Esophagus mucosa (tissue), 1 donor: ENCODE measurements around the gene ATL3. TPM values are rescaled to one million over a fixed set of nuclear protein-coding genes. Genes with fewer than 3 reads are reported as not detected.
A peak's percentile ranks its signal among the peaks of the same experiment; 100 is the strongest.
"Not testable (repeated sequence)": the region's sequence is repeated elsewhere in the genome, so short reads cannot be mapped to it uniquely, and the experiment has no call there.

Experiments
- ATAC-seq: fragments of 200-7000 bp; cut with Tn5 transposase; one replicate; pipeline ENCODE4 v1.9.1; 2020
- total RNA-seq: library from RNA; stranded (reverse); gene quantifications from one replicate; pipeline ENCODE4 v1.2.4, GENCODE V29; 2023
- donor health status: DM: yes; HTN: yes; CAD: no.

ATL3 gene
- total RNA-seq, 1 donor from 2014 or later, result 51.9 TPM

DNA sequence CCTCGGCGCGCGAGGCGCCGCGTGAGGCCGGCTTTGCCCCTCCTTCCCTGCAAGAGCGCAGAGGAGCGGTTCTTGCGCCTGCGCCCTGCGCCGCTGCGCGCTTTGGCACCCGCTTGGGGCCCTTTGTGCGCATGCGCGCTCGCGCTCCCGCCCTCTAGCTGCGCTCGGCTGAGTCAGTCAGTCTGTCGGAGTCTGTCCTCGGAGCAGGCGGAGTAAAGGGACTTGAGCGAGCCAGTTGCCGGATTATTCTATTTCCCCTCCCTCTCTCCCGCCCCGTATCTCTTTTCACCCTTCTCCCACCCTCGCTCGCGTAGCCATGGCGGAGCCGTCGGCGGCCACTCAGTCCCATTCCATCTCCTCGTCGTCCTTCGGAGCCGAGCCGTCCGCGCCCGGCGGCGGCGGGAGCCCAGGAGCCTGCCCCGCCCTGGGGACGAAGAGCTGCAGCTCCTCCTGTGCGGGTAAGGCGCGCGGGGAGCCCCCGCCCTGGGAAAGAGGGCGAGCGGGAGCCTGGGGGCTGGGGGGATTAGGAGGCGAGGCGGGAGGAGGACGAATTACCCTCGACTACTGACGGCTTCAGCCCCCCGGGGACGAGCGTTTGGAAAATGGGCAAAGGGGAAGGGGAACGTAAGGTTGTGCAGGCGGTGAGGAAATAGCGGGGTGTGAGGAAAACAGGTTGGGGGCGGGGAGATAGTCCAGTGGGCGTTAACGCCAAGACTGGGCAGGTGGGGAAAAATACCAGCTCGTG lies 10.3 kb upstream of the ATL3 start, which contains the start of gene RTN3:
Gene RTN3, plus strand, starts transcription at position 180 of the 745 bp plus-strand sequence. Its CDS starts 137 bp downstream, at position 317.
- ATAC-seq, result peak; percentile 97

- ATAC-seq, result peak; percentile 5
Observed at GRCh38 chr11:63680834-63681320, 9.7 kb upstream of the ATL3 start.

GRCh38 chr11:63673579-63673978 lies 2.4 kb upstream of the ATL3 start:
- no peak for ATAC-seq

GRCh38 chr11:63672936-63673539 lies 1.9 kb upstream of the ATL3 start:
- ATAC-seq, result no peak

GRCh38 chr11:63672156-63672463 lies 934 bp upstream of the ATL3 start:
- no peak for ATAC-seq

- ATAC-seq, result peak; percentile 29
Observed at GRCh38 chr11:63670433-63671321, 499 bp downstream of the ATL3 start.

- ATAC-seq, result no peak
Observed at GRCh38 chr11:63670096-63670432, 1.1 kb downstream of the ATL3 start.

GRCh38 chr11:63667995-63668795 lies 3.0 kb downstream of the ATL3 start:
- ATAC-seq, result peak; percentile 61

DNA sequence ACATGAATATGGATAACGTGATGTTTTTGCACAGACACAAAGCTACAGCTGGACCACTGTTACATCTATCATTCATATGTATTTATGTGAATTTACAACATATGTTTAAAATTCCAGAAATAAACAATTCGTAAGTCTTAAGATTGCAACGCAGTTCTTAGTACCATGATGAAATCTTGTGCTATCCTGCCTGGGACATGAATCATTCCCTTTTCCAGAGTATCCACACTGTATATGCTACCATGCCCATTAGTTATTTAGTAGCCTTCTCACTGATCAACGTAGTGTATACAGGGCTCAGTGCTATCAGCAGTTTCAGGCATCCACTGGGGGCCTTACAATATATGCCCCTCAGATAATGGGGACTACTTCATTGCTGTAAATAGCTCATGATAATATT lies 4.3 kb downstream of the ATL3 start:
- ATAC-seq, result no peak

GRCh38 chr11:63663809-63664208 lies 7.4 kb downstream of the ATL3 start:
- peak; percentile 46 for ATAC-seq

DNA sequence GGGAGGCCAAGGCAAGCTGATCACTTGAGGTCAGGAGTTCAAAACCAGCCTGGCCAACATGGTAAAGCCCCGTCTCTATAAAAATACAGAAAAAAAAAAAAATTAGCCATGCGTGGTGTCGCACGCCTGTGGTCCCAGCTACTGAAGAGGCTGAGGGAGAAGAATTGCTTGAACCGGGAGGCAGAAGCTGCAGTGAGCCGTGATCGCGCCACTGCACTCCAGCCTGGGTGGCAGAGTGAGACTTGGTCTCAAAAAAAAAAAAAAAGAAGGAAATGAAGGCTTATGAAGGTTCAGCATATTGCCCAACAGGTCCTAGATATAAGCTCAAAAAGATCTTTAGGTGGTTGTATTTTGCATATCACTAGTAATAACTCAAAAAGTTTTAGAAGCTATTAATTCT lies 10.2 kb downstream of the ATL3 start:
- no peak for ATAC-seq

DNA sequence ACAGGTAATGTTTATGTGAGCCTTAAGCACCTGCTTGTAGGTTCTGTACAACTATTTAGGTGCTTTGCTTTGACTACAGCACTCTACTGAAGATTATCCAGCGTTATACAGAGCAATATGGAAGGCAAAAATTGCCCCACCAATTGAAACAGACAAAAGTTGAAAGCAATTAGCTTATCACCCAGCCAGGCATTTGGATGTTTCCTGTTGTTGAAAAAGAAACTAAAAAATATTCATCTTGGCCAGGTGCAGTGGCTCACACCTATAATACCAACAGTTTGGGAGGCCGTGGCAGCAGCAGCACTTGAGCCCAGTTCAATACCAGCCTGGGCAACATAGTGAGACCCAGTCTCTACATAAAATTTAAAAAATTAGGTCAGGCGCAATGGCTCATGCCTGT lies 18.5 kb downstream of the ATL3 start:
- ATAC-seq, result no peak

GRCh38 chr11:63643205-63643604 lies 28.0 kb downstream of the ATL3 start:
- ATAC-seq, result no peak

DNA sequence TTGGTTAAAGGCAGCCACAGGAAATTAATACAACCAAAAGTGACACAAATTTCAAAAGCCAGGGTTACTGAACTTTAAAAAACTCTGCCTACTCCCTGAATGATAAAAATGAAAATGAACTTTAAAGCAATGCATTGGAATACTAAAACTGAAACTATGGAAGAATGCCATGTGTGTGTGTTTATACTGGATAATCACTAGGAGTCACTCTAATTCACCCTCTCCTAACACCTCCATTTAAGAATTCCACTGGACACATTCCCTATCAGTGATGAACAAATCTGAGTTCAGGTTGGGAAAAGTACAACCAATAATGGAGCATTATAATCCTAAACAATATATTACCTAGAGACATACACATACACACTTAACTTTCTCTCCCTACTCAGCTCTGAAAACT lies 29.4 kb downstream of the ATL3 start:
- ATAC-seq, result no peak

GRCh38 chr11:63639199-63639832 lies 31.9 kb downstream of the ATL3 start:
- no peak for ATAC-seq

DNA sequence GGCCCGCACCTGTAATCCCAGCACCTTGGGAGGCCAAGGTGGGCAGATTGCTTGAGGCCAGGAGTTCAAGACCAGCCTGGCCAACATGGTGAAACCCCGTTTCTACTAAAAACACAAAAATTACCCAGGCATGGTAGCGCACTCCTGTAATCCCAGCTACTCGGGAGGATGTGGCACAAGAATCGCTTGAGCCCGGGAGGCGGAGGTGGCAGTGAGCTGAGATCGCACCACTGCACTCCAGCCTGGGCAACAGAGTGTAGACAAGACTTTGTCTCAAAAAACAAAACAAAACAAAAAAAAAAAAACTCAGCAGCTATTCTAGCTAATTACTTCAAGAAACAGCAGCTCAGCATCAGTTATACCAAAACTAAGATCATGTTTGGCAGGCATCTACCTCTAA lies 32.7 kb downstream of the ATL3 start:
- ATAC-seq, result not testable (repeated sequence)

- ATAC-seq, result peak; percentile 72
Observed at GRCh38 chr11:63635762-63636465, 35.3 kb downstream of the ATL3 start.

- no peak for ATAC-seq
Observed at GRCh38 chr11:63629426-63629825, 41.8 kb downstream of the ATL3 start.

- ATAC-seq, result no peak
Observed at GRCh38 chr11:63623513-63624140, 47.5 kb downstream of the ATL3 start.

GRCh38 chr11:63622323-63622722 lies 48.9 kb downstream of the ATL3 start:
- ATAC-seq, result peak; percentile 69

DNA sequence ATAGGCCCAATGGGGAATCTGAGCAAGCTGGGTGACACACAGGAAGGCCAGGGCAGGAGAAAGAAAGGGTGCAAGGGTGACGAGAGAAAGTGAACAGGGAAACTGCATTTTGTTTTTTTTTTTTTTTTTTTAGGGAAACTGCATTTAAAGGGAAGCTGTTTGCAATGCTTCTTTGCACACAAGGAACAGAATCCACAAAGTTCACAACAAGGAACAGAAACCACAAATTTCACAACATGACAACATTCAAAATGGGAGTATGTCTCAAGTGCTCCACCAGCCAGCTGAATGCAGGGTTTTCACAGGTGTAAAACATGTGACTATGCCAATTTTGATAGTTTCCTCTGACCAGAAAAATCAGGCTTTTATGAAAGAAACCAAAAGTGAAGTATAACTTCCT lies 50.1 kb downstream of the ATL3 start:
- ATAC-seq, result no peak
